Astrocyte of the spinal cord (primary cell): ENCODE results near the gene PDGFRA.

Experiments
- DNase-seq: peaks from one replicate; pipeline ENCODE4 v3.0.0; 2011; ENCODE audit warnings: low read depth, low spot score
- H3K4me3 ChIP-seq: 2 replicates; pipeline ENCODE4 v1.5.1; 2011; ENCODE audit warnings: low read depth, mild to moderate bottlenecking, low read length, moderate library complexity
- in situ Hi-C: cut with HindIII; loops from 2 replicates; pipeline ENCODE4 v1.10.0; 2017; ENCODE audit warnings: low sequenced_read_pairs
- TF ChIP-seq, protein P1 (sequence below): IDR thresholded peaks from 2 replicates; pipeline ENCODE4 v1.5.1; 2012; ENCODE audit warnings: low read depth, mild to moderate bottlenecking, low read length, inconsistent platforms

Gene PDGFRA

DNA sequence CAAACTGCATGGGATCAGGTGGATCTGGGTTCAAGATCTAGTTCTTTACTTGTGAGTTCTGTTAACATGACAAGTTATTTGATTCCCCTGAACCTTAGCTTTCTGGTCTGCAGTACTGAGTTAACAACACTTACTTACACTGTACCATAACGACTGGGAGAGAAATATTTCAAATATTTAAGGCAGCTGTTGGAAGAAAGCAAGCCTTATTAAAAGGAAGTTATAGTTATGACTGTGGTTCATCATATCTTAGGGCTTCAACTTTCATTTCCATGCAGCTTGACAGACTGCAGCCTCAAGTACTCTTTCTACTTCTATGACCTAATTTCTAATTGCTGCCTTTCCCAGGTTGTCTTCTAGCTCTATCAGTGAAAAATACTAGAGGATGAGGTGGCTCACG, 40.0 kb upstream of the PDGFRA start:
- peak; percentile 12 for DNase-seq
- TF ChIP-seq, protein P1, sequence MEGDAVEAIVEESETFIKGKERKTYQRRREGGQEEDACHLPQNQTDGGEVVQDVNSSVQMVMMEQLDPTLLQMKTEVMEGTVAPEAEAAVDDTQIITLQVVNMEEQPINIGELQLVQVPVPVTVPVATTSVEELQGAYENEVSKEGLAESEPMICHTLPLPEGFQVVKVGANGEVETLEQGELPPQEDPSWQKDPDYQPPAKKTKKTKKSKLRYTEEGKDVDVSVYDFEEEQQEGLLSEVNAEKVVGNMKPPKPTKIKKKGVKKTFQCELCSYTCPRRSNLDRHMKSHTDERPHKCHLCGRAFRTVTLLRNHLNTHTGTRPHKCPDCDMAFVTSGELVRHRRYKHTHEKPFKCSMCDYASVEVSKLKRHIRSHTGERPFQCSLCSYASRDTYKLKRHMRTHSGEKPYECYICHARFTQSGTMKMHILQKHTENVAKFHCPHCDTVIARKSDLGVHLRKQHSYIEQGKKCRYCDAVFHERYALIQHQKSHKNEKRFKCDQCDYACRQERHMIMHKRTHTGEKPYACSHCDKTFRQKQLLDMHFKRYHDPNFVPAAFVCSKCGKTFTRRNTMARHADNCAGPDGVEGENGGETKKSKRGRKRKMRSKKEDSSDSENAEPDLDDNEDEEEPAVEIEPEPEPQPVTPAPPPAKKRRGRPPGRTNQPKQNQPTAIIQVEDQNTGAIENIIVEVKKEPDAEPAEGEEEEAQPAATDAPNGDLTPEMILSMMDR = no peak

DNA sequence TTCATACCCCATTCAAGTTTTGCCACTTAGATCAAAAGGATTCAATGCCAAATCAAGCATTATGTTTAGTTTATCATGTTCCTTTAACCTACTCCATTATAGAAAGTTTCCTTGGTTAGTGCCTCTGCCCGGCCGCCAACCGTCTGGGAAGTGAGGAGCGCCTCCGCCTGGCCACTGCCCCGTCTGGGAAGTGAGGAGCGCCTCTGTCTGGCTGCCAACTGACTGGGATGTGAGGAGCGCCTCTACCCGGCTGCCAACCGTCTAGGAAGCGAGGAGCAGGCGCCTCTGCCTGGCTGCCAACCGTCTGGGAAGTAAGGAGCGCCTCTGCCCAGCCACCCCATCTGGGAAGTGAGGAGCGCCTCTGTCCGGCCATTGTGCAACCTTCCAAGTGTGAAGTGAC, 36.3 kb upstream of the PDGFRA start:
- TF ChIP-seq, protein P1 = no peak
- no peak overlapping the region for H3K4me3 ChIP-seq
- in situ Hi-C loops = no loop called here
- no peak for DNase-seq

More for the DNA sequence above, 40.0 kb upstream of the PDGFRA start:
- H3K4me3 ChIP-seq = no peak overlapping the region
- in situ Hi-C loops = no loop called here

DNA sequence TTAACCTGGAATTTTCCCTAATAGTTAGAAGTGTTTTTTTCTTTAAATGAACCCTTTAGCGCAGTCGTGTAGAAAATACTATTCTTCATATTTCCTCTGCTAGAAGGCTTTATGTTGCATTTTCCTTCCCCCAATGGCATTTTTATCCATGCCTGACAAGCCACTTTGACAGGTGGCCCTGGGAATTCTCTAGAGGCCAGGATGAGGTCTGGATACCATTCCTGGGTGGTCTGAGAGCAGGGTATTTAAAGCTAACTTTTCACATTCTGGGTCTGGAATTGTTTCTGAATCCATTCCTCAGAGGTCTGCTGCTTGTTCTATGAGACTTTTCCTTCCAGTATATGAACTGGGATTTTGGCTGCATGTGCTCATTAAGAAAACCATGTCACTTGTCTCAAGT, 31.2 kb upstream of the PDGFRA start:
- TF ChIP-seq, protein P1 = no peak
- no peak overlapping the region for H3K4me3 ChIP-seq
- no peak for DNase-seq
- in situ Hi-C loops = no loop called here

DNA sequence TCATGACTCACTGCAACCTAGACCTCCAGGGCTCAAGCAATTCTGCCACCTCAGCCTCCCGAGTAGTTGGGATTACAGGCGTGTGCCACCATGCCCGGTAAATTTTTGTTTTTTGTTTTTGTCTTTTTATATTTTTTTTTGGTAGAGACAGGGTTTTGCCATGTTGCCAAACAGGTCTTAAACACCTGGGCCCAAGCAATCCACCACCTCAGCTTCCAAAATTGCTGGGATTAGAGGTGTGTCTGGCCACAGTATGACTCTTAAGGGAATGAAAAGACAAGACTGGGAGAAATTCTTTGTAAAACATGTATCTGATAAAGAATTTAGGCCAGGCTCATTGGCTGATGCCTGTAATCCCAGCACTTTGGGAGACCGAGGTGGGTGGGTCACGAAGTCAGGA, 29.2 kb upstream of the PDGFRA start:
- no peak for DNase-seq
- H3K4me3 ChIP-seq = no peak overlapping the region
- in situ Hi-C loops = no loop called here
- TF ChIP-seq, protein P1 = no peak

DNA sequence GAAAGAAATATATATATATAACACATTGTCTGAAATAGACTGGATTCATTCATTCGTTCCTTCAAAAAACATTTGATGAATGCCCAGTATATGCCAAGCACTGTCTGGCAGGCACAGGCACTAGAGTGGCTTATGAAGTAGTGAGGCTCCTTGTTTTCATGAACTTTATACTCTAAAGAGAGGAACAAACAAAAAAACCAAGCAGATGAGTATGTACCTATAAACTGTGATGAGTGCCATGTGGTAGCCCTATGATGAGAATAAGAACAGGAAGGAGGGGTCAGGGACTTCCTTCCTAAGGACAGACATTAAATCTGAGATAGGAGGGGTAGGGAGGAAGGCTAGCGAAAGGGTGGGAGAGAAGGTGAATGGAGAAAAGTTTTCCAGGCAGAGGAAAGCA, 19.5 kb upstream of the PDGFRA start:
- no peak for DNase-seq
- in situ Hi-C loops = no loop called here
- TF ChIP-seq, protein P1 = no peak
- H3K4me3 ChIP-seq = no peak overlapping the region

DNA sequence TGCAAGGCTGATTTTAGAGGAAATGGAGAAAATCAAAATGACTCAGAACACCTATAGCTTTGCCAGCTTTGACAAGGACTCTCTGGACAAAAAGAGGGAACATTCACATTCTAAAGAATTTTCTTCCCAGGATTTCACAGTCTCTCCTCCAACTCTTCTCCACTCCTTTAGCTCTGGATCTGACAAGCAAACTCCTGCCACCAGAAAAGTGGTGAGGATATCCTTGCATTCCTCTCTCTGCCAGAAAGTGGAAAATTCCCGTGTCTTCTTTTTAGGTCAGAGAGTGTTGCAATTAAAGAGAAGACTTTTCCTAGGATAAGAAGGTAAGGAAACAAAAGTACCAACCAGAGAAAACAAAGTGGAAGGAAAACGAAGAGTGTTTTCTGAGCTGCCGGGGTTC, 16.1 kb upstream of the PDGFRA start:
- no peak for DNase-seq
- in situ Hi-C loops = no loop called here
- H3K4me3 ChIP-seq = no peak overlapping the region
- TF ChIP-seq, protein P1 = no peak

DNA sequence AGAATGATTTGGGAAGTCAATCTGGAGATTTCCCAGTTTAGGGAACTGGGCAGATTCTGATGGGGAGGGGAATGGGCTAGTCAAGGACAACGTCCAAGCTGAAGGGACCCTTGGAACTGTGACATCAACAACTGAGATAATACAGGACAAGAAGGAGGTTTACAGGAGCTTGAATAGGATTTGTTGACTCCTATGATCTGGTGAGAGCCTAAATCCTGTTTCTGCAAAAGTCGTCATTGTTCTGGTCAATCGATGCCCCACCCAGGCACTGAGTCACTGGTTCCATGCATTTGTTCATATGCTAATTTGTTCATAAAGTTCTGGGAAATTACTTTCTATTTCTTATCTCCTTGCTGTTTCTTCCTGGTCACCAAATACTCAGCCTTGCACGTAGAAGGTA, 15.3 kb upstream of the PDGFRA start:
- no peak overlapping the region for H3K4me3 ChIP-seq
- TF ChIP-seq, protein P1 = no peak
- no peak for DNase-seq
- in situ Hi-C loops = no loop called here
